A673 (cell line): ENCODE measurements around the gene WFIKKN1. TPM values are rescaled to one million over a fixed set of nuclear protein-coding genes. Genes with fewer than 3 reads are reported as not detected.

Source experiments
- BruUV-seq: library from RNA; stranded (reverse); fragments of 400-500 nt; replicated peaks from 2 replicates; lab custom pipeline; 2021; lab: Mats Ljungman, UMichigan
- CTCF ChIA-PET: fragments of 300-600 bp; sonication (Branson Sonifier 250); formaldehyde crosslinking; loops from one replicate; lab custom pipeline; 2022; ENCODE audit warnings: antibody characterized with exemption; lab: Charles Lee
- POLR2A ChIA-PET: fragments of 300-600 bp; sonication (Branson Sonifier 250); formaldehyde crosslinking; loops from one replicate; lab custom pipeline; 2022; ENCODE audit warnings: antibody characterized with exemption; ENCODE audit not compliant: low non-redundant PET; lab: Charles Lee
- DNase-seq: peaks from one replicate; pipeline ENCODE4 v3.0.0-alpha.2; 2015; ENCODE audit warnings: low spot score
- H3K27ac ChIP-seq: fragments of 200-600 bp; sonication (generic); 2 replicates; pipeline ENCODE4 v1.5.1; 2016; ENCODE audit warnings: mixed run types, low read depth, mild to moderate bottlenecking, mixed read lengths, antibody characterized with exemption, low read length; ENCODE audit not compliant: poor library complexity, severe bottlenecking
- H3K27me3 ChIP-seq: fragments of 200-600 bp; sonication (generic); replicated peaks from 2 replicates; pipeline ENCODE4 v1.6.1; 2017; ENCODE audit warnings: mixed run types, low read depth, mild to moderate bottlenecking, mixed read lengths, antibody characterized with exemption, low read length; ENCODE audit not compliant: insufficient read depth, poor library complexity
- H3K36me3 ChIP-seq: fragments of 200-600 bp; sonication (generic); 2 replicates; pipeline ENCODE4 v1.6.1; 2016; ENCODE audit warnings: mixed run types, mild to moderate bottlenecking, mixed read lengths, antibody characterized with exemption, low read length; ENCODE audit not compliant: insufficient read depth, poor library complexity, severe bottlenecking
- H3K4me1 ChIP-seq: fragments of 200-600 bp; sonication (generic); 2 replicates; pipeline ENCODE4 v1.6.1; 2017; ENCODE audit warnings: mixed run types, mild to moderate bottlenecking, mixed read lengths, antibody characterized with exemption, low read length; ENCODE audit not compliant: insufficient read depth, poor library complexity, severe bottlenecking
- H3K4me3 ChIP-seq: fragments of 200-600 bp; sonication (generic); 2 replicates; pipeline ENCODE4 v1.5.1; 2016; ENCODE audit warnings: low read depth, mixed run types, mild to moderate bottlenecking, mixed read lengths, low read length; ENCODE audit not compliant: poor library complexity, severe bottlenecking
- H3K9me3 ChIP-seq: fragments of 200-600 bp; sonication (generic); 2 replicates; pipeline ENCODE4 v1.6.1; 2016; ENCODE audit warnings: mixed run types, low read depth, mild to moderate bottlenecking, mixed read lengths, antibody characterized with exemption, low read length; ENCODE audit not compliant: poor library complexity, severe bottlenecking
- CTCF ChIP-seq: fragments of 300-800, 200-600 bp; sonication (generic); conservative IDR thresholded peaks from 2 replicates; pipeline ENCODE4 v1.5.1; 2017; ENCODE audit warnings: low read depth, mild to moderate bottlenecking, antibody characterized with exemption, low read length, moderate library complexity, mixed read lengths
- EZH2 ChIP-seq: fragments of 200-600 bp; sonication (generic); IDR thresholded peaks from 2 replicates; pipeline ENCODE4 v1.6.1; 2017; ENCODE audit warnings: borderline replicate concordance, low read depth, mild to moderate bottlenecking, mixed read lengths, antibody characterized with exemption, low read length; ENCODE audit not compliant: poor library complexity, severe bottlenecking
- intact Hi-C: fragments of 100-400 bp; cut with micrococcal nuclease; formaldehyde crosslinking; loops from one replicate; pipeline ENCODE4 v1.10.0; 2022; ENCODE audit not compliant: unreplicated experiment
- total RNA-seq: library from RNA; stranded (reverse); gene quantifications from 2 replicates; pipeline ENCODE4 v1.2.3, GENCODE V29; 2021

The WFIKKN1 gene
- total RNA-seq, 1 experiment from 2014 or later = 1.7 TPM

GRCh38 chr16:681746-682427, 51.1 kb downstream of the WFIKKN1 start:
- CTCF ChIA-PET = interaction anchor here (0.5 kb wide), 1 partner anchor 17 kb away, joined by 8 read pairs; no protein-coding TSS in a partner anchor

GRCh38 chr16:682493-683395, 52.0 kb downstream of the WFIKKN1 start:
- POLR2A ChIA-PET = no interaction called here
- CTCF ChIA-PET = no interaction called here

More at GRCh38 chr16:681746-682427, 51.1 kb downstream of the WFIKKN1 start:
- H3K27ac ChIP-seq = peak overlapping the region; percentile 86
- peaks cover 33% of the 10 kb centered on the region for H3K4me1 ChIP-seq
- intact Hi-C loops = no loop called here
- no peaks in the 10 kb centered on the region for H3K9me3 ChIP-seq
- H3K27me3 ChIP-seq = no peaks in the 10 kb centered on the region
- TSS peak; percentile 90 for BruUV-seq
- H3K4me3 ChIP-seq = peak overlapping the region; percentile 94
- TF ChIP-seq EZH2 = no peak
- TF ChIP-seq CTCF = no peak
- POLR2A ChIA-PET = interaction anchor here (0.6 kb wide), 1 partner anchor 14 kb away, joined by 3 read pairs; no protein-coding TSS in a partner anchor
- no peak for DNase-seq
- H3K36me3 ChIP-seq = peaks cover 25% of the 10 kb centered on the region

More at GRCh38 chr16:682493-683395, 52.0 kb downstream of the WFIKKN1 start:
- H3K36me3 ChIP-seq = peaks cover 27% of the 10 kb centered on the region
- peaks cover 33% of the 10 kb centered on the region for H3K4me1 ChIP-seq
- peak overlapping the region; percentile 63 for H3K4me3 ChIP-seq
- H3K27ac ChIP-seq = peak overlapping the region; percentile 86
- TF ChIP-seq EZH2 (no peak), CTCF (no peak)
- no TSS peak for BruUV-seq
- intact Hi-C loops = no loop called here
- no peak for DNase-seq
- H3K9me3 ChIP-seq = no peaks in the 10 kb centered on the region
- no peaks in the 10 kb centered on the region for H3K27me3 ChIP-seq
